Measurements from ENCODE around the gene UTF1. TPM values are rescaled to one million over a fixed set of nuclear protein-coding genes. Genes with fewer than 3 reads are reported as not detected.

Gene UTF1
- total RNA-seq, 2 donors from 2014 or later = 9.2 TPM; not detected in 1

GRCh38 chr10:133183646-133184378 lies 46.2 kb upstream of the UTF1 start:
- TF ChIP-seq, protein P1, sequence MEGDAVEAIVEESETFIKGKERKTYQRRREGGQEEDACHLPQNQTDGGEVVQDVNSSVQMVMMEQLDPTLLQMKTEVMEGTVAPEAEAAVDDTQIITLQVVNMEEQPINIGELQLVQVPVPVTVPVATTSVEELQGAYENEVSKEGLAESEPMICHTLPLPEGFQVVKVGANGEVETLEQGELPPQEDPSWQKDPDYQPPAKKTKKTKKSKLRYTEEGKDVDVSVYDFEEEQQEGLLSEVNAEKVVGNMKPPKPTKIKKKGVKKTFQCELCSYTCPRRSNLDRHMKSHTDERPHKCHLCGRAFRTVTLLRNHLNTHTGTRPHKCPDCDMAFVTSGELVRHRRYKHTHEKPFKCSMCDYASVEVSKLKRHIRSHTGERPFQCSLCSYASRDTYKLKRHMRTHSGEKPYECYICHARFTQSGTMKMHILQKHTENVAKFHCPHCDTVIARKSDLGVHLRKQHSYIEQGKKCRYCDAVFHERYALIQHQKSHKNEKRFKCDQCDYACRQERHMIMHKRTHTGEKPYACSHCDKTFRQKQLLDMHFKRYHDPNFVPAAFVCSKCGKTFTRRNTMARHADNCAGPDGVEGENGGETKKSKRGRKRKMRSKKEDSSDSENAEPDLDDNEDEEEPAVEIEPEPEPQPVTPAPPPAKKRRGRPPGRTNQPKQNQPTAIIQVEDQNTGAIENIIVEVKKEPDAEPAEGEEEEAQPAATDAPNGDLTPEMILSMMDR (IDR thresholded peaks at IDR 0.05) = no peak
- no peak for TF ChIP-seq POLR2AphosphoS5 (IDR thresholded peaks at IDR 0.05)
- H3K9me3 ChIP-seq = no peaks in the 10 kb centered on the region
- no peaks in the 10 kb centered on the region for H3K36me3 ChIP-seq
- H3K4me3 ChIP-seq = no peak overlapping the region
- no peaks in the 10 kb centered on the region for H3K27me3 ChIP-seq (replicated peaks; ENCODE audit: insufficient read depth)
- WGBS = 66% methylated on average over 21 of the region's 21 CpGs
- intact Hi-C loops (cut with DNase I) = no loop called here
- H3K27ac ChIP-seq = no peak overlapping the region
- no peak for DNase-seq (ENCODE audit: low spot score)
- H3K4me1 ChIP-seq (replicated peaks) = no peaks in the 10 kb centered on the region

- Histone ChIP-seq H3K4me3 (no peak overlapping the region), H3K4me1 (replicated peaks) (no peaks in the 10 kb centered on the region), H3K36me3 (no peaks in the 10 kb centered on the region), H3K27ac (no peak overlapping the region), H3K27me3 (replicated peaks; ENCODE audit: insufficient read depth) (no peaks in the 10 kb centered on the region), H3K9me3 (no peaks in the 10 kb centered on the region)
- 75% methylated on average over 22 of the region's 23 CpGs for WGBS
- intact Hi-C loops (cut with DNase I) = no loop called here
- DNase-seq (ENCODE audit: low spot score) = no peak
- TF ChIP-seq POLR2AphosphoS5 (IDR thresholded peaks at IDR 0.05) (no peak), POLR2A (IDR thresholded peaks at IDR 0.05) (no peak)
- TF ChIP-seq, protein P1 (IDR thresholded peaks at IDR 0.05) = no peak
Observed at GRCh38 chr10:133184591-133185244, 45.3 kb upstream of the UTF1 start.

DNA sequence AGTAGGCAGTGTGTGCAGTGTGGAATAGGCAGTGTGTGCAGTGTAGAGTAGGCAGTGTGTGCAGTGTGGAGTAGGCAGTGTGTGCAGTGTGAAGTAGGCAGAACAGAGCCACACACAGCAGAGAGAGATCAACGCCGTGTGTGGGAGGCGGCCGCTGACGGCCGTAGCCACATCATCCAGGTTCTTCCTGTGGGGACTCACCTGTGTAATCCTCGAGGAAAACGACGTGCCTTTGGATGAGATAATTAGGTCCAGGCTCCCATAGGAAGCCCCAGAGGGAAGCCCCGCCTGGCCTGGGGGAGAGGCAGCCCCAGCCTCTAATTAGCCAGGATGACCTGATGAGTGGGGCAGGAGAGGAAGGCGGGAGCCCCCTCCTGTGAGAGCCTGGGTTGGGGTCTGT lies 44.6 kb upstream of the UTF1 start:
- no peak for TF ChIP-seq POLR2A (IDR thresholded peaks at IDR 0.05)
- WGBS = 28% methylated on average over 11 of the region's 11 CpGs
- no peaks in the 10 kb centered on the region for H3K36me3 ChIP-seq
- H3K4me1 ChIP-seq (replicated peaks) = no peaks in the 10 kb centered on the region
- no peaks in the 10 kb centered on the region for H3K9me3 ChIP-seq
- intact Hi-C loops (cut with DNase I) = no loop called here
- DNase-seq (ENCODE audit: low spot score) = no peak
- no peak overlapping the region for H3K4me3 ChIP-seq
- no peaks in the 10 kb centered on the region for H3K27me3 ChIP-seq (replicated peaks; ENCODE audit: insufficient read depth)
- H3K27ac ChIP-seq = no peak overlapping the region

GRCh38 chr10:133185916-133186315 lies 44.1 kb upstream of the UTF1 start:
- TF ChIP-seq POLR2AphosphoS5 (IDR thresholded peaks at IDR 0.05) (no peak), POLR2A (IDR thresholded peaks at IDR 0.05) (no peak)
- TF ChIP-seq, protein P1 (IDR thresholded peaks at IDR 0.05) = no peak
- 73% methylated on average over 22 of the region's 27 CpGs for WGBS
- Histone ChIP-seq H3K9me3 (no peaks in the 10 kb centered on the region), H3K27me3 (replicated peaks; ENCODE audit: insufficient read depth) (no peaks in the 10 kb centered on the region), H3K36me3 (no peaks in the 10 kb centered on the region), H3K4me3 (no peak overlapping the region), H3K4me1 (replicated peaks) (no peaks in the 10 kb centered on the region), H3K27ac (no peak overlapping the region)
- DNase-seq (ENCODE audit: low spot score) = no peak
- intact Hi-C loops (cut with DNase I) = no loop called here

GRCh38 chr10:133186416-133187090 lies 43.5 kb upstream of the UTF1 start:
- H3K27me3 ChIP-seq (replicated peaks; ENCODE audit: insufficient read depth) = no peaks in the 10 kb centered on the region
- no peaks in the 10 kb centered on the region for H3K36me3 ChIP-seq
- no peak overlapping the region for H3K4me3 ChIP-seq
- no peak for DNase-seq (ENCODE audit: low spot score)
- H3K4me1 ChIP-seq (replicated peaks) = no peaks in the 10 kb centered on the region
- no peak for TF ChIP-seq POLR2AphosphoS5 (IDR thresholded peaks at IDR 0.05)
- H3K27ac ChIP-seq = no peak overlapping the region
- intact Hi-C loops (cut with DNase I) = no loop called here
- no peaks in the 10 kb centered on the region for H3K9me3 ChIP-seq
- WGBS = 81% methylated on average over 34 of the region's 34 CpGs

Data from prostate gland (tissue), 2 donors.